Neural progenitor cell (in vitro differentiated cells): ENCODE data around the gene ACAD10.

Source experiments
- EZH2phosphoT487 ChIP-seq: fragments of 200-600 bp; sonication (generic); IDR thresholded peaks from 2 replicates; pipeline ENCODE4 v1.6.1; 2017; ENCODE audit warnings: antibody characterized with exemption
- TF ChIP-seq, protein P1 (sequence below): fragments of 200-600 bp; sonication (generic); IDR thresholded peaks from 2 replicates; pipeline ENCODE4 v1.5.1; 2017; ENCODE audit warnings: antibody characterized with exemption, mild to moderate bottlenecking

DNA sequence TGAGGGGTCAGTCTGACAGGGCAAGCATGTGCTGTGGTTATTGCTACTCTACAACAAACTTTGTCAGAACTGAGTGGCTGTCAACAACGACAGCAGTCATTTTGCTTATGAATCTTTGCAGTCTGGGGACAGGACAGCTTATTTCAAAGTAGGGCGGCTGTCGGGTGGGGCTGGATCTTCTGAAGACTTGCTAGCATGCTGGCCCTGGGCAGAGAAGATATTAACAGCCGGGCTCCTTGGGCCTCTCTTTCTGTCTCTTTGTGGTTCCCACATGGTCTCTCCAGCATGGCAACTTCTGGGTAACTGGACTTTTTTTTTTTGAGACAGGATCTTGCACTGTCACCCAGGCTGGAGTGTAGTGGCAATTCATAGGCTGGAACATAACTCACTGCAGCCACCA is 46.9 kb downstream of the ACAD10 start:
- TF ChIP-seq, protein P1, sequence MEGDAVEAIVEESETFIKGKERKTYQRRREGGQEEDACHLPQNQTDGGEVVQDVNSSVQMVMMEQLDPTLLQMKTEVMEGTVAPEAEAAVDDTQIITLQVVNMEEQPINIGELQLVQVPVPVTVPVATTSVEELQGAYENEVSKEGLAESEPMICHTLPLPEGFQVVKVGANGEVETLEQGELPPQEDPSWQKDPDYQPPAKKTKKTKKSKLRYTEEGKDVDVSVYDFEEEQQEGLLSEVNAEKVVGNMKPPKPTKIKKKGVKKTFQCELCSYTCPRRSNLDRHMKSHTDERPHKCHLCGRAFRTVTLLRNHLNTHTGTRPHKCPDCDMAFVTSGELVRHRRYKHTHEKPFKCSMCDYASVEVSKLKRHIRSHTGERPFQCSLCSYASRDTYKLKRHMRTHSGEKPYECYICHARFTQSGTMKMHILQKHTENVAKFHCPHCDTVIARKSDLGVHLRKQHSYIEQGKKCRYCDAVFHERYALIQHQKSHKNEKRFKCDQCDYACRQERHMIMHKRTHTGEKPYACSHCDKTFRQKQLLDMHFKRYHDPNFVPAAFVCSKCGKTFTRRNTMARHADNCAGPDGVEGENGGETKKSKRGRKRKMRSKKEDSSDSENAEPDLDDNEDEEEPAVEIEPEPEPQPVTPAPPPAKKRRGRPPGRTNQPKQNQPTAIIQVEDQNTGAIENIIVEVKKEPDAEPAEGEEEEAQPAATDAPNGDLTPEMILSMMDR, result no peak
- no peak for TF ChIP-seq EZH2phosphoT487
